ENCODE data around the gene CATSPER1. TPM values are rescaled to one million over a fixed set of nuclear protein-coding genes. Genes with fewer than 3 reads are reported as not detected.

The CATSPER1 gene
- total and polyA plus RNA-seq, 8 donors = 0.06 to 0.41 (median 0.32) TPM; not detected in 4

DNA sequence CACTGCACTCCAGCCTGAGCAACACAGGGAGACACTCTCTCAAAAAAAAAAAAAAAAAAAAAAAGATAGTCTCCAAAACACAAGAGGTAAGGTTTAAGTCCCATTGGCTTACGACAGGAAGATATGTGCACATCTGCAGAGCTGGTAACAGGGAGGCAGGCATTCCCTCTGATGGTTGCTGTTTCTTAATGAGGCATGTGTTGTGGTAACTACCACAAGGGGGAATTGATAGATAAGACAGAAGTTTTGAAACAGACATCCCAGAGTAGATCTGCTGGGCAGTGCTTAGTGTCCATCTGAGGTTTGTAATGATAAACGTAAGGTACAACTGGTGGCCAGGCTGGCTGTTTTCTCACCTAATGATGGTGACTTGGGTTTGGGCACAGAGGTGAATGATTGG is 29.0 kb downstream of the CATSPER1 start:
- Histone ChIP-seq H3K27ac (no peak overlapping the region), H3K4me3 (no peak overlapping the region), H3K36me3 (peaks cover 2 to 32% (median 22%) of the 10 kb centered on the region in 3 donors), H3K9me3 (no peaks in the 10 kb centered on the region), H3K4me1 (peaks cover 0 to 9% (median 0%) of the 10 kb centered on the region in 3 donors), H3K27me3 (no peaks in the 10 kb centered on the region)
- 87 to 89% methylated on average over 2 of the region's 2 CpGs for WGBS, 2 donors
- ATAC-seq = no peak
- FAIRE-seq = no peak
- intact Hi-C loops (cut with DNase I) = no loop called here
- TF ChIP-seq, protein P1, sequence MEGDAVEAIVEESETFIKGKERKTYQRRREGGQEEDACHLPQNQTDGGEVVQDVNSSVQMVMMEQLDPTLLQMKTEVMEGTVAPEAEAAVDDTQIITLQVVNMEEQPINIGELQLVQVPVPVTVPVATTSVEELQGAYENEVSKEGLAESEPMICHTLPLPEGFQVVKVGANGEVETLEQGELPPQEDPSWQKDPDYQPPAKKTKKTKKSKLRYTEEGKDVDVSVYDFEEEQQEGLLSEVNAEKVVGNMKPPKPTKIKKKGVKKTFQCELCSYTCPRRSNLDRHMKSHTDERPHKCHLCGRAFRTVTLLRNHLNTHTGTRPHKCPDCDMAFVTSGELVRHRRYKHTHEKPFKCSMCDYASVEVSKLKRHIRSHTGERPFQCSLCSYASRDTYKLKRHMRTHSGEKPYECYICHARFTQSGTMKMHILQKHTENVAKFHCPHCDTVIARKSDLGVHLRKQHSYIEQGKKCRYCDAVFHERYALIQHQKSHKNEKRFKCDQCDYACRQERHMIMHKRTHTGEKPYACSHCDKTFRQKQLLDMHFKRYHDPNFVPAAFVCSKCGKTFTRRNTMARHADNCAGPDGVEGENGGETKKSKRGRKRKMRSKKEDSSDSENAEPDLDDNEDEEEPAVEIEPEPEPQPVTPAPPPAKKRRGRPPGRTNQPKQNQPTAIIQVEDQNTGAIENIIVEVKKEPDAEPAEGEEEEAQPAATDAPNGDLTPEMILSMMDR (IDR thresholded peaks at IDR 0.05) = no peak
- no peak for DNase-seq

DNA sequence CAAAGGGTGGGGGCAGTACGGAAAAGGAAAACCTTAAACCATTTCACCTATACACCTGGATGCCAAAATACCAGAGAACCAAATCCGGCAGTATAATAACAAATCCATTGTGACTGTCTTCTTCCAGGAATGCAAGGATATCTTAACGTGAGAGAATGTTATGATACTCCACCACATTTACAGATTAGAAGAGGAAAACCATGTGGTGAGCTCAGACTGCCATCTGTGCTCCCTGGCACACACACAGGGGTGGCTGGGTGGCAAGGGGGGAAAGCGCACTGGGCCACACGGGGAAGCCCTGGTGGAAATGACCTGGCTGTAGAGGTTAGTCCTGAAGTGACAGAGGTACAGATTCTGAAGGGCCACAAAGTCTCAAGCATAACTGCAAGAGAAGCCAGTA is 34.2 kb downstream of the CATSPER1 start:
- Histone ChIP-seq H3K27ac (no peak overlapping the region), H3K36me3 (peaks cover 0 to under 1% (median 0%) of the 10 kb centered on the region in 3 donors), H3K4me1 (no peaks in the 10 kb centered on the region), H3K27me3 (no peaks in the 10 kb centered on the region), H3K4me3 (no peak overlapping the region), H3K9me3 (no peaks in the 10 kb centered on the region)
- TF ChIP-seq, protein P1 (IDR thresholded peaks at IDR 0.05) = no peak
- intact Hi-C loops (cut with DNase I) = no loop called here
- FAIRE-seq (no peak), ATAC-seq (no peak), DNase-seq (no peak)
- WGBS, 2 donors = 79 to 84% methylated on average over 5 of the region's 5 CpGs

GRCh38 chr11:65988791-65989592 is 37.3 kb downstream of the CATSPER1 start:
- WGBS, 2 donors = 10 to 11% methylated on average over 10 of the region's 10 CpGs
- no peak overlapping the region for H3K4me3 ChIP-seq
- peak in 5 of 6 donors; percentile 69 to 95 (median 84) for DNase-seq
- no peak overlapping the region for H3K27ac ChIP-seq
- no peaks in the 10 kb centered on the region for H3K27me3 ChIP-seq
- ATAC-seq = peak; percentile 97 to 100 (median 100)
- intact Hi-C loops (cut with DNase I) = loop anchor here in 2 of 3 donors (5.0 to 10.0 kb wide), 4 partner anchors 102 to 364 kb away; partner anchors contain the start of gene FIBP (in 1 of the 2)
- no peaks in the 10 kb centered on the region for H3K9me3 ChIP-seq
- H3K36me3 ChIP-seq = no peaks in the 10 kb centered on the region
- FAIRE-seq = peak; percentile 94
- TF ChIP-seq, protein P1 (IDR thresholded peaks at IDR 0.05) = peak; percentile 56 to 91 (median 84)
- H3K4me1 ChIP-seq = no peaks in the 10 kb centered on the region

- no peak for DNase-seq
- Histone ChIP-seq H3K9me3 (no peaks in the 10 kb centered on the region), H3K4me3 (no peak overlapping the region), H3K36me3 (no peaks in the 10 kb centered on the region), H3K27ac (no peak overlapping the region), H3K27me3 (no peaks in the 10 kb centered on the region), H3K4me1 (no peaks in the 10 kb centered on the region)
- TF ChIP-seq, protein P1 (IDR thresholded peaks at IDR 0.05) = no peak
- ATAC-seq = no peak
- WGBS, 2 donors = 67 to 83% methylated on average over 9 of the region's 9 CpGs
- no peak for FAIRE-seq
- intact Hi-C loops (cut with DNase I) = loop anchor here in 2 of 3 donors (5.0 to 10.0 kb wide), 4 partner anchors 100 to 363 kb away; partner anchors contain the start of gene FIBP (in 1 of the 2)
These were observed 38.9 kb downstream of the CATSPER1 start for GRCh38 chr11:65987336-65987735.

GRCh38 chr11:65983589-65983987 is 42.7 kb downstream of the CATSPER1 start:
- TF ChIP-seq, protein P1 (IDR thresholded peaks at IDR 0.05) = no peak
- no peak for FAIRE-seq
- Histone ChIP-seq H3K9me3 (no peaks in the 10 kb centered on the region), H3K4me3 (no peak overlapping the region), H3K36me3 (peaks cover 0 to 3% (median 2%) of the 10 kb centered on the region in 3 donors), H3K27ac (no peak overlapping the region), H3K4me1 (no peaks in the 10 kb centered on the region), H3K27me3 (no peaks in the 10 kb centered on the region)
- WGBS, 2 donors = 70 to 71% methylated on average over 5 of the region's 5 CpGs
- DNase-seq = no peak
- intact Hi-C loops (cut with DNase I) = loop anchor here in 2 of 3 donors (5.0 to 10.0 kb wide), 3 partner anchors 276 to 359 kb away; no protein-coding TSS in a partner anchor
- ATAC-seq = no peak

All from pancreas (tissue), 10 donors.